Trophoblast cell (in vitro differentiated cells and primary cell): ENCODE measurements around the gene NBPF1.
"Not testable (repeated sequence)": the region's sequence is repeated elsewhere in the genome, so short reads cannot be mapped to it uniquely, and the experiment has no call there.

Source experiments
- DNase-seq, 2 donors: peaks; one replicate each; pipeline ENCODE4 v3.0.0-alpha.2; 2016
- H2AFZ ChIP-seq: 2 replicates; pipeline ENCODE4 v1.6.1; 2013; ENCODE audit warnings: low read length, moderate library complexity, mild to moderate bottlenecking; ENCODE audit not compliant: insufficient read depth, poor library complexity
- H2AK5ac ChIP-seq: 2 replicates; pipeline ENCODE4 v1.6.1; 2013; ENCODE audit warnings: mild to moderate bottlenecking, low read length
- H2BK120ac ChIP-seq: 2 replicates; pipeline ENCODE4 v1.6.1; 2013; ENCODE audit warnings: low read length, mild to moderate bottlenecking, moderate library complexity; ENCODE audit not compliant: insufficient read depth, poor library complexity
- H2BK12ac ChIP-seq: 2 replicates; pipeline ENCODE4 v1.6.1; 2013; ENCODE audit warnings: mild to moderate bottlenecking, low read length, moderate library complexity
- H2BK5ac ChIP-seq: 2 replicates; pipeline ENCODE4 v1.6.1; 2013; ENCODE audit warnings: low read length, low read depth, moderate library complexity, mild to moderate bottlenecking; ENCODE audit not compliant: poor library complexity
- H3K14ac ChIP-seq: 2 replicates; pipeline ENCODE4 v1.6.1; 2013; ENCODE audit warnings: mild to moderate bottlenecking, low read length
- H3K18ac ChIP-seq: 2 replicates; pipeline ENCODE4 v1.6.1; 2013; ENCODE audit warnings: mild to moderate bottlenecking, low read length
- H3K23ac ChIP-seq: 2 replicates; pipeline ENCODE4 v1.6.1; 2013; ENCODE audit warnings: low read length
- H3K27ac ChIP-seq: 2 replicates; pipeline ENCODE4 v1.5.1; 2013; ENCODE audit warnings: low read depth, mild to moderate bottlenecking, inconsistent platforms, low read length, moderate library complexity
- H3K27me3 ChIP-seq: 2 replicates; pipeline ENCODE4 v1.6.1; 2013; ENCODE audit warnings: inconsistent platforms, mild to moderate bottlenecking, low read length, moderate library complexity; ENCODE audit not compliant: insufficient read depth
- H3K36me3 ChIP-seq, 2 experiments: 1 replicate in 1 of 2; 2 replicates in 1 of 2; pipeline ENCODE4 v1.6.1; 2013; ENCODE audit warnings: low read length in 2 of 2, mild to moderate bottlenecking in 2 of 2, moderate library complexity in 1 of 2; ENCODE audit not compliant: insufficient read depth in 2 of 2, control insufficient read depth in 1 of 2
- H3K4ac ChIP-seq: 2 replicates; pipeline ENCODE4 v1.6.1; 2013; ENCODE audit warnings: low read depth, mild to moderate bottlenecking, low read length, moderate library complexity
- H3K4me1 ChIP-seq, 2 experiments: 1 replicate in 1 of 2; 2 replicates in 1 of 2; pipeline ENCODE4 v1.6.1; 2013; ENCODE audit warnings: low read length in 2 of 2, mild to moderate bottlenecking in 2 of 2, moderate library complexity in 1 of 2; ENCODE audit not compliant: insufficient read depth in 2 of 2, control insufficient read depth in 1 of 2
- H3K4me2 ChIP-seq: 2 replicates; pipeline ENCODE4 v1.6.1; 2013; ENCODE audit warnings: inconsistent platforms, mild to moderate bottlenecking, low read length, moderate library complexity
- H3K4me3 ChIP-seq: 2 replicates; pipeline ENCODE4 v1.5.1; 2013; ENCODE audit warnings: mild to moderate bottlenecking, low read depth, low read length, inconsistent platforms
- H3K79me1 ChIP-seq: one replicate; pipeline ENCODE4 v1.6.1; 2013; ENCODE audit warnings: low read length
- H3K79me2 ChIP-seq: 2 replicates; pipeline ENCODE4 v1.6.1; 2013; ENCODE audit warnings: low read length, mild to moderate bottlenecking; ENCODE audit not compliant: control insufficient read depth, insufficient read depth, poor library complexity
- H3K9ac ChIP-seq: 2 replicates; pipeline ENCODE4 v1.6.1; 2013; ENCODE audit warnings: mild to moderate bottlenecking, low read length
- H3K9me3 ChIP-seq: 2 replicates; pipeline ENCODE4 v1.6.1; 2013; ENCODE audit warnings: low read depth, mild to moderate bottlenecking, control low read depth, inconsistent platforms, low read length; ENCODE audit not compliant: insufficient read depth
- H4K12ac ChIP-seq: 2 replicates; pipeline ENCODE4 v1.6.1; 2013; ENCODE audit warnings: low read depth, mild to moderate bottlenecking, low read length, moderate library complexity
- H4K8ac ChIP-seq: 2 replicates; pipeline ENCODE4 v1.6.1; 2013; ENCODE audit warnings: low read depth, mild to moderate bottlenecking, low read length, moderate library complexity
- H4K91ac ChIP-seq: one replicate; pipeline ENCODE4 v1.6.1; 2013; ENCODE audit warnings: low read depth, mild to moderate bottlenecking, low read length, moderate library complexity
- WGBS: extraction: QIAGEN DNeasy Blood & Tissue Kit; methylation state at CpG from one replicate; pipeline ENCODE4 v1.1.7; 2013; ENCODE audit warnings: missing lambda C conversion rate; ENCODE audit not compliant: insufficient read length, insufficient coverage; ENCODE audit errors: extremely low coverage; 5-methylcytosine and 5-hydroxymethylcytosine counted together

NBPF1 gene

GRCh38 chr1:16651560-16651959, 38.2 kb upstream of the NBPF1 start:
- H2BK120ac ChIP-seq, H4K12ac ChIP-seq, H3K9ac ChIP-seq, H3K79me1 ChIP-seq, H3K4me2 ChIP-seq, H2BK12ac ChIP-seq, H3K27ac ChIP-seq, H3K4ac ChIP-seq, H2AK5ac ChIP-seq, DNase-seq, H3K14ac ChIP-seq, H3K27me3 ChIP-seq, H3K9me3 ChIP-seq, H2BK5ac ChIP-seq, H4K8ac ChIP-seq, H3K23ac ChIP-seq, H2AFZ ChIP-seq, H4K91ac ChIP-seq, H3K79me2 ChIP-seq, H3K18ac ChIP-seq, H3K36me3 ChIP-seq, H3K4me3 ChIP-seq, H3K4me1 ChIP-seq: not testable (repeated sequence)
- WGBS = no CpG with 5 or more reads among the region's 1 CpG

GRCh38 chr1:16649960-16650359, 36.6 kb upstream of the NBPF1 start:
- H3K27ac ChIP-seq, DNase-seq: not testable (repeated sequence)
- no CpG with 5 or more reads among the region's 9 CpGs for WGBS

GRCh38 chr1:16649390-16649789, 36.0 kb upstream of the NBPF1 start:
- not testable (repeated sequence) for H3K79me2 ChIP-seq, H3K4me2 ChIP-seq, H4K91ac ChIP-seq, H2BK12ac ChIP-seq, H4K8ac ChIP-seq, H2BK120ac ChIP-seq, H3K27me3 ChIP-seq, H2AFZ ChIP-seq, H3K27ac ChIP-seq, H3K36me3 ChIP-seq, H3K4ac ChIP-seq, H4K12ac ChIP-seq, H3K18ac ChIP-seq, DNase-seq, H3K23ac ChIP-seq, H2BK5ac ChIP-seq, H3K9me3 ChIP-seq, H3K9ac ChIP-seq, H3K4me1 ChIP-seq, H3K14ac ChIP-seq, H3K4me3 ChIP-seq, H2AK5ac ChIP-seq, H3K79me1 ChIP-seq
- WGBS = no CpG with 5 or more reads among the region's 6 CpGs

More at GRCh38 chr1:16649960-16650359, 36.6 kb upstream of the NBPF1 start:
- not testable (repeated sequence) for H4K91ac ChIP-seq, H3K79me2 ChIP-seq, H2AFZ ChIP-seq, H3K27me3 ChIP-seq, H3K4ac ChIP-seq, H3K9me3 ChIP-seq, H3K18ac ChIP-seq, H3K14ac ChIP-seq, H2AK5ac ChIP-seq, H3K4me3 ChIP-seq, H4K12ac ChIP-seq, H2BK5ac ChIP-seq, H4K8ac ChIP-seq, H3K36me3 ChIP-seq, H3K79me1 ChIP-seq, H3K4me1 ChIP-seq, H3K9ac ChIP-seq, H3K4me2 ChIP-seq, H2BK120ac ChIP-seq, H2BK12ac ChIP-seq, H3K23ac ChIP-seq

GRCh38 chr1:16648756-16649155, 35.4 kb upstream of the NBPF1 start:
- not testable (repeated sequence) for H2AK5ac ChIP-seq, H2BK12ac ChIP-seq, H3K18ac ChIP-seq, DNase-seq, H3K27ac ChIP-seq, H4K12ac ChIP-seq, H2AFZ ChIP-seq, H3K4ac ChIP-seq, H4K8ac ChIP-seq, H2BK5ac ChIP-seq, H3K79me1 ChIP-seq, H3K9me3 ChIP-seq, H3K4me3 ChIP-seq, H3K4me2 ChIP-seq, H3K27me3 ChIP-seq, H3K79me2 ChIP-seq, H3K14ac ChIP-seq, H2BK120ac ChIP-seq, H3K9ac ChIP-seq, H3K36me3 ChIP-seq, H4K91ac ChIP-seq, H3K23ac ChIP-seq
- H3K4me1 ChIP-seq = peaks cover 11 to 12% of the 10 kb centered on the region in 2 experiments
- no CpG with 5 or more reads among the region's 8 CpGs for WGBS
